Stimulated activated effector memory CD8-positive, alpha-beta T cell treated with anti-CD3 and anti-CD28 coated beads, Interleukin-12 subunit alpha, Interleukin-12 subunit beta, amount 100 ng/mL, for 72 hours (primary cell): ENCODE data around the gene LPAR5.

Experiments used
- ATAC-seq: fragments of 150-1000 bp; cut with Tn5 transposase; 2 replicates; pipeline ENCODE4 v1.10.0; 2021
- DNase-seq, 2 donors: peaks; one replicate each; pipeline ENCODE4 v3.0.0; 2021 to 2022; ENCODE audit warnings: low spot score in 2 of 2
- H3K27ac Mint-ChIP-seq: one replicate; pipeline ENCODE4 v1.8.0; 2022; ENCODE audit warnings: mild to moderate bottlenecking, mixed read lengths
- H3K36me3 Mint-ChIP-seq: one replicate; pipeline ENCODE4 v1.8.0; 2022; ENCODE audit warnings: mild to moderate bottlenecking, mixed read lengths
- H3K4me1 Mint-ChIP-seq: one replicate; pipeline ENCODE4 v1.8.0; 2022; ENCODE audit warnings: mixed read lengths
- H3K4me3 Mint-ChIP-seq: one replicate; pipeline ENCODE4 v1.8.0; 2022; ENCODE audit warnings: mild to moderate bottlenecking, mixed read lengths
- H3K9me3 Mint-ChIP-seq: one replicate; pipeline ENCODE4 v1.8.0; 2022; ENCODE audit warnings: mixed read lengths

Gene LPAR5

GRCh38 chr12:6620885-6621274, 14.9 kb downstream of the LPAR5 start:
- Mint-ChIP-seq H3K4me1 (peaks cover 9% of the 10 kb centered on the region), H3K9me3 (no peaks in the 10 kb centered on the region), H3K36me3 (peaks cover 56% of the 10 kb centered on the region), H3K27ac (no peak overlapping the region), H3K4me3 (peak overlapping the region; percentile 29)
- ATAC-seq, result no peak
- DNase-seq, result no peak

GRCh38 chr12:6620137-6620884, 15.4 kb downstream of the LPAR5 start:
- H3K36me3 Mint-ChIP-seq, result peaks cover 53% of the 10 kb centered on the region
- H3K4me3 Mint-ChIP-seq, result peak overlapping the region; percentile 29
- H3K9me3 Mint-ChIP-seq, result no peaks in the 10 kb centered on the region
- H3K27ac Mint-ChIP-seq, result no peak overlapping the region
- H3K4me1 Mint-ChIP-seq, result peaks cover 12% of the 10 kb centered on the region
- DNase-seq (no peak), ATAC-seq (peak; percentile 57)

GRCh38 chr12:6618483-6619225, 17.1 kb downstream of the LPAR5 start:
- H3K4me1 Mint-ChIP-seq, result peaks cover 24% of the 10 kb centered on the region
- H3K36me3 Mint-ChIP-seq, result peaks cover 47% of the 10 kb centered on the region
- DNase-seq (no peak), ATAC-seq (no peak)
- H3K4me3 Mint-ChIP-seq, result no peak overlapping the region
- peak overlapping the region; percentile 82 for H3K27ac Mint-ChIP-seq
- no peaks in the 10 kb centered on the region for H3K9me3 Mint-ChIP-seq

- ATAC-seq (no peak), DNase-seq (no peak)
- H3K27ac Mint-ChIP-seq, result peak overlapping the region; percentile 90
- H3K36me3 Mint-ChIP-seq, result peaks cover 35% of the 10 kb centered on the region
- no peak overlapping the region for H3K4me3 Mint-ChIP-seq
- H3K4me1 Mint-ChIP-seq, result peaks cover 52% of the 10 kb centered on the region
- no peaks in the 10 kb centered on the region for H3K9me3 Mint-ChIP-seq
Observed at GRCh38 chr12:6615802-6616201, 20.0 kb downstream of the LPAR5 start.

- ATAC-seq (no peak), DNase-seq (no peak)
- Mint-ChIP-seq H3K4me1 (peaks cover 55% of the 10 kb centered on the region), H3K36me3 (peaks cover 29% of the 10 kb centered on the region), H3K4me3 (no peak overlapping the region), H3K27ac (peak overlapping the region; percentile 71), H3K9me3 (no peaks in the 10 kb centered on the region)
Observed at GRCh38 chr12:6614513-6615172, 21.1 kb downstream of the LPAR5 start.

- peak overlapping the region; percentile 71 for H3K27ac Mint-ChIP-seq
- H3K9me3 Mint-ChIP-seq, result no peaks in the 10 kb centered on the region
- H3K4me3 Mint-ChIP-seq, result peak overlapping the region; percentile 27
- H3K36me3 Mint-ChIP-seq, result peaks cover 24% of the 10 kb centered on the region
- peaks cover 55% of the 10 kb centered on the region for H3K4me1 Mint-ChIP-seq
- DNase-seq (peak in 1 of 2 donors; percentile 62), ATAC-seq (peak; percentile 49)
Observed at GRCh38 chr12:6613776-6614512, 21.8 kb downstream of the LPAR5 start.

GRCh38 chr12:6613015-6613775, 22.6 kb downstream of the LPAR5 start:
- H3K27ac Mint-ChIP-seq, result peak overlapping the region; percentile 71
- H3K36me3 Mint-ChIP-seq, result peaks cover 17% of the 10 kb centered on the region
- no peak for ATAC-seq
- DNase-seq, result peak in 1 of 2 donors; percentile 62
- peaks cover 55% of the 10 kb centered on the region for H3K4me1 Mint-ChIP-seq
- H3K4me3 Mint-ChIP-seq, result peak overlapping the region; percentile 27
- no peaks in the 10 kb centered on the region for H3K9me3 Mint-ChIP-seq

GRCh38 chr12:6612652-6613014, 23.1 kb downstream of the LPAR5 start:
- peaks cover 49% of the 10 kb centered on the region for H3K4me1 Mint-ChIP-seq
- DNase-seq, result no peak
- peak overlapping the region; percentile 71 for H3K27ac Mint-ChIP-seq
- no peak for ATAC-seq
- peak overlapping the region; percentile 27 for H3K4me3 Mint-ChIP-seq
- H3K36me3 Mint-ChIP-seq, result peaks cover 13% of the 10 kb centered on the region
- no peaks in the 10 kb centered on the region for H3K9me3 Mint-ChIP-seq

- no peak for ATAC-seq
- peaks cover 48% of the 10 kb centered on the region for H3K4me1 Mint-ChIP-seq
- peak overlapping the region; percentile 27 for H3K4me3 Mint-ChIP-seq
- DNase-seq, result no peak
- peaks cover 13% of the 10 kb centered on the region for H3K36me3 Mint-ChIP-seq
- no peaks in the 10 kb centered on the region for H3K9me3 Mint-ChIP-seq
- H3K27ac Mint-ChIP-seq, result peak overlapping the region; percentile 71
Observed at GRCh38 chr12:6612247-6612646, 23.5 kb downstream of the LPAR5 start.

GRCh38 chr12:6608592-6609281, 27.0 kb downstream of the LPAR5 start:
- Mint-ChIP-seq H3K4me1 (peaks cover 51% of the 10 kb centered on the region), H3K9me3 (no peaks in the 10 kb centered on the region), H3K4me3 (no peak overlapping the region), H3K36me3 (peaks cover 25% of the 10 kb centered on the region), H3K27ac (no peak overlapping the region)
- DNase-seq, result peak in 1 of 2 donors; percentile 65
- ATAC-seq, result no peak

GRCh38 chr12:6607751-6608591, 27.8 kb downstream of the LPAR5 start:
- peak; percentile 63 for ATAC-seq
- no peak overlapping the region for H3K4me3 Mint-ChIP-seq
- DNase-seq, result peak; percentile 37 to 80

GRCh38 chr12:6606331-6607131, 29.2 kb downstream of the LPAR5 start:
- Mint-ChIP-seq H3K27ac (peak overlapping the region; percentile 96), H3K4me1 (peaks cover 51% of the 10 kb centered on the region), H3K9me3 (no peaks in the 10 kb centered on the region), H3K4me3 (no peak overlapping the region), H3K36me3 (peaks cover 47% of the 10 kb centered on the region)
- DNase-seq (peak; percentile 37 to 74), ATAC-seq (peak; percentile 43)

More at GRCh38 chr12:6607751-6608591, 27.8 kb downstream of the LPAR5 start:
- Mint-ChIP-seq H3K27ac (no peak overlapping the region), H3K36me3 (peaks cover 33% of the 10 kb centered on the region), H3K4me1 (peaks cover 51% of the 10 kb centered on the region), H3K9me3 (no peaks in the 10 kb centered on the region)
